Motor neuron (in vitro differentiated cells): Measurements from ENCODE around the gene ZMYND19. TPM values are rescaled to one million over a fixed set of nuclear protein-coding genes. Genes with fewer than 3 reads are reported as not detected.

Source experiments
- ATAC-seq, 8 experiments: fragments of 200-7000 bp; cut with Tn5 transposase; replicated peaks in 6 of 8; 2 replicates each; pipeline ENCODE4 v1.8.0; 2021; ENCODE audit warnings: mild to moderate bottlenecking in 8 of 8, moderate library complexity in 8 of 8
- H3K27ac ChIP-seq, 2 donors: fragments of 250-450 bp; sonication (Bioruptor Pico); 2 replicates each; pipeline ENCODE4 v1.9.0; 2021; ENCODE audit warnings: antibody characterized with exemption in 2 of 2, mild to moderate bottlenecking in 2 of 2, moderate library complexity in 1 of 2
- H3K4me1 ChIP-seq, 2 donors: fragments of 250-450 bp; sonication (Bioruptor Pico); replicated peaks in 1 of 2; 2 replicates each; pipeline ENCODE4 v1.6.1; 2021; ENCODE audit warnings: antibody characterized with exemption in 2 of 2, mild to moderate bottlenecking in 2 of 2, moderate library complexity in 1 of 2
- H3K4me3 ChIP-seq, 5 donors: fragments of 250-450 bp; sonication (Bioruptor Pico); 2 replicates each; pipeline ENCODE4 v1.9.0; 2021; ENCODE audit warnings: antibody characterized with exemption in 5 of 5, mild to moderate bottlenecking in 5 of 5, moderate library complexity in 4 of 5
- WGBS, 10 experiments: fragments of 450-650 bp; shearing (Covaris generic); methylation state at CpG; one replicate each; pipeline ENCODE4 v1.0.0; 2022; 5-methylcytosine and 5-hydroxymethylcytosine counted together
- in situ Hi-C, 9 experiments: fragments of 400-800 bp; cut with MboI; loops; one replicate each; pipeline ENCODE4 v1.15.0; 2021; ENCODE audit warnings: low sequenced_read_pairs in 9 of 9, low pct_unique_long_range_greater_than_20kb in 2 of 9; ENCODE audit not compliant: unreplicated experiment in 9 of 9
- total RNA-seq, 8 experiments: library from RNA; unstranded; fragments of 300-600 nt; gene quantifications; 2 replicates each; pipeline versions ENCODE4 v1.2.3 to v1.2.4, GENCODE V29; 2022

ZMYND19 gene
- total RNA-seq, 8 experiments from 2014 or later, result 19.6 to 45.9 (median 26.8) TPM

- Histone ChIP-seq H3K27ac (no peak overlapping the region), H3K4me3 (peak overlapping the region in 1 of 5 donors; percentile 1), H3K4me1 (peaks cover 20 to 26% of the 10 kb centered on the region in 2 donors)
- 45 to 100% (median 64%) methylated on average over 1 to 5 of the region's 6 CpGs; no CpG with 5 or more reads in 1 of the 10 experiments for WGBS, 10 experiments
- in situ Hi-C loops, result loop anchor here in 1 of 9 experiments (10.0 kb wide), 1 partner anchor 64 kb away; no protein-coding TSS in a partner anchor
- no peak for ATAC-seq
These were observed 30.9 kb upstream of the ZMYND19 start for GRCh38 chr9:137621131-137621757.

GRCh38 chr9:137620581-137620980 is 30.3 kb upstream of the ZMYND19 start:
- in situ Hi-C loops, result loop anchor here in 1 of 9 experiments (10.0 kb wide), 1 partner anchor 64 kb away; no protein-coding TSS in a partner anchor
- ATAC-seq, result no peak
- Histone ChIP-seq H3K4me3 (peak overlapping the region in 3 of 5 donors; percentile 60 to 99 (median 81)), H3K4me1 (peaks cover 20 to 26% of the 10 kb centered on the region in 2 donors), H3K27ac (no peak overlapping the region)
- 72 to 90% (median 85%) methylated on average over 3 to 7 of the region's 7 CpGs; no CpG with 5 or more reads in 5 of the 10 experiments for WGBS, 10 experiments

GRCh38 chr9:137620048-137620405 is 29.7 kb upstream of the ZMYND19 start:
- WGBS, 10 experiments, result 33 to 71% (median 58%) methylated on average over 2 to 4 of the region's 4 CpGs; no CpG with 5 or more reads in 3 of the 10 experiments
- Histone ChIP-seq H3K4me1 (peaks cover 20 to 26% of the 10 kb centered on the region in 2 donors), H3K27ac (no peak overlapping the region), H3K4me3 (peak overlapping the region; percentile 60 to 99 (median 81))
- in situ Hi-C loops, result loop anchor here in 1 of 9 experiments (10.0 kb wide), 1 partner anchor 65 kb away; no protein-coding TSS in a partner anchor
- no peak for ATAC-seq

- 0 to 5% (median 1%) methylated on average over 1 to 16 of the region's 58 CpGs; no CpG with 5 or more reads in 2 of the 10 experiments for WGBS, 10 experiments
- in situ Hi-C loops, result loop anchor here in 1 of 9 experiments (10.0 kb wide), 1 partner anchor 65 kb away; no protein-coding TSS in a partner anchor
- ATAC-seq, result peak; percentile 4 to 41 (median 12)
These were observed 29.1 kb upstream of the ZMYND19 start for GRCh38 chr9:137619240-137620047.

GRCh38 chr9:137618105-137619067 is 28.1 kb upstream of the ZMYND19 start, which contains the start of gene EHMT1:
EHMT1 (plus strand) TSS chr9:137619005; CDS start chr9:137619029, 24 bp downstream.
- Histone ChIP-seq H3K4me3 (peak within 1 kb of the TSS; percentile 60 to 99 (median 81)), H3K27ac (peak within 1 kb of the TSS; percentile 80 to 93), H3K4me1 (peaks cover 20 to 26% of the 10 kb centered on the region in 2 donors)
- ATAC-seq, result peak; percentile 64 to 85 (median 78)
- WGBS, 10 experiments, result 0 to 20% (median 5%) methylated on average over 1 to 3 of the region's 94 CpGs; no CpG with 5 or more reads in 6 of the 10 experiments
- in situ Hi-C loops, result no loop called here

More at GRCh38 chr9:137619240-137620047, 29.1 kb upstream of the ZMYND19 start:
- Histone ChIP-seq H3K27ac (peak overlapping the region; percentile 23 to 93), H3K4me3 (peak overlapping the region; percentile 60 to 99 (median 81)), H3K4me1 (peaks cover 20 to 26% of the 10 kb centered on the region in 2 donors)

- Histone ChIP-seq H3K27ac (no peak overlapping the region), H3K4me1 (peaks cover 8 to 14% of the 10 kb centered on the region in 2 donors), H3K4me3 (no peak overlapping the region)
- 80 to 100% methylated on average over 2 of the region's 19 CpGs; no CpG with 5 or more reads in 8 of the 10 experiments for WGBS, 10 experiments
- ATAC-seq, result no peak
- in situ Hi-C loops, result no loop called here
These were observed 25.1 kb upstream of the ZMYND19 start for GRCh38 chr9:137615387-137615871.

GRCh38 chr9:137614631-137615386 is 24.5 kb upstream of the ZMYND19 start:
- no peak for ATAC-seq
- peaks cover 6 to 8% of the 10 kb centered on the region in 2 donors for H3K4me1 ChIP-seq
- H3K27ac ChIP-seq, result no peak overlapping the region
- no peak overlapping the region for H3K4me3 ChIP-seq
- in situ Hi-C loops, result no loop called here
- 90 to 100% (median 92%) methylated on average over 2 to 9 of the region's 25 CpGs; no CpG with 5 or more reads in 7 of the 10 experiments for WGBS, 10 experiments

- Histone ChIP-seq H3K4me1 (peaks cover 6 to 8% of the 10 kb centered on the region in 2 donors), H3K27ac (no peak overlapping the region), H3K4me3 (no peak overlapping the region)
- no peak for ATAC-seq
- in situ Hi-C loops, result no loop called here
- 90 to 100% (median 100%) methylated on average over 1 to 2 of the region's 27 CpGs; no CpG with 5 or more reads in 7 of the 10 experiments for WGBS, 10 experiments
These were observed 23.6 kb upstream of the ZMYND19 start for GRCh38 chr9:137613738-137614523.

- in situ Hi-C loops, result no loop called here
- no CpG with 5 or more reads among the region's 5 CpGs for WGBS, 10 experiments
- H3K4me1 ChIP-seq, result peaks cover 6 to 8% of the 10 kb centered on the region in 2 donors
- no peak overlapping the region for H3K4me3 ChIP-seq
- ATAC-seq, result peak in 1 of 8 experiments; percentile 3
- H3K27ac ChIP-seq, result no peak overlapping the region
These were observed 22.9 kb upstream of the ZMYND19 start for GRCh38 chr9:137613259-137613658.

- Histone ChIP-seq H3K27ac (no peak overlapping the region), H3K4me3 (no peak overlapping the region), H3K4me1 (peaks cover 9 to 10% of the 10 kb centered on the region in 2 donors)
- WGBS, 10 experiments, result 67 to 80% methylated on average over 1 to 4 of the region's 8 CpGs; no CpG with 5 or more reads in 8 of the 10 experiments
- peak in 1 of 8 experiments; percentile 2 for ATAC-seq
- in situ Hi-C loops, result no loop called here
These were observed 22.4 kb upstream of the ZMYND19 start for GRCh38 chr9:137612741-137613142.
